HCT116 (cell line): Measurements from ENCODE around the gene LRRC74B. TPM values are rescaled to one million over a fixed set of nuclear protein-coding genes. Genes with fewer than 3 reads are reported as not detected.

Experiments used
- ATAC-seq: fragments of 200-7000 bp; cut with Tn5 transposase; 2 replicates; pipeline ENCODE4 v1.9.1; 2020; ENCODE audit warnings: mild to moderate bottlenecking, moderate library complexity
- BruUV-seq: library from RNA; stranded (reverse); fragments of 400-500 nt; replicated peaks from 2 replicates; lab custom pipeline; 2021; lab: Mats Ljungman, UMichigan
- CTCF ChIA-PET: fragments of 300-600 bp; sonication (Branson Sonifier 250); formaldehyde crosslinking; loops from one replicate; lab custom pipeline; 2021; ENCODE audit warnings: antibody characterized with exemption; lab: Charles Lee
- POLR2A ChIA-PET: fragments of 300-600, 350-600 bp; sonication (Branson Sonifier 250); formaldehyde crosslinking; loops from one replicate; lab custom pipeline; 2021; ENCODE audit warnings: antibody characterized with exemption; lab: Charles Lee
- RAD21 ChIA-PET, 2 experiments: fragments of 300-600 bp; sonication (Branson Sonifier 250); formaldehyde crosslinking; loops; one replicate each; lab custom pipeline; 2023; ENCODE audit warnings: low total read pairs in 2 of 2; ENCODE audit not compliant: uncharacterized antibody in 2 of 2, unreplicated experiment in 2 of 2, low non-redundant PET in 1 of 2; lab: Charles Lee
- DNase-seq: peaks from one replicate; pipeline ENCODE4 v3.0.0-alpha.2; 2010; ENCODE audit warnings: low read depth, low spot score
- H2AFZ ChIP-seq: fragments of 200-600 bp; shearing (Covaris generic), sonication (generic); 2 replicates; pipeline ENCODE4 v1.6.1; 2017; ENCODE audit warnings: low read depth, mixed run types, mixed read lengths, antibody characterized with exemption, low read length; ENCODE audit not compliant: poor library complexity, severe bottlenecking
- H3K27ac ChIP-seq: 2 replicates; pipeline ENCODE4 v1.5.1; 2012; ENCODE audit warnings: low read depth, low read length
- H3K27me3 ChIP-seq: fragments of 200-600 bp; sonication (generic); 2 replicates; pipeline ENCODE4 v1.6.1; 2016; ENCODE audit warnings: mixed run types, low read length, mixed read lengths; ENCODE audit not compliant: insufficient read depth
- H3K36me3 ChIP-seq, 2 experiments: fragments of 200-500 bp in 1 of 2; fragments of 200-600 bp in 1 of 2; sonication (Bioruptor generic) in 1 of 2; sonication (generic) in 1 of 2; 2 replicates each; pipeline versions ENCODE4 v1.5.1 to v1.6.1; 2014 to 2016; ENCODE audit warnings: low read length in 2 of 2, inconsistent platforms in 1 of 2, mixed read lengths in 1 of 2, mixed run types in 1 of 2; ENCODE audit not compliant: insufficient read depth in 2 of 2, control insufficient read depth in 1 of 2
- H3K4me1 ChIP-seq, 2 experiments: fragments of 200-600 bp in 1 of 2; sonication (generic) in 1 of 2; 2 replicates each; pipeline versions ENCODE4 v1.5.1 to v1.6.1; 2012 to 2017; ENCODE audit warnings: low read length in 2 of 2, inconsistent platforms in 1 of 2, mild to moderate bottlenecking in 1 of 2, mixed read lengths in 1 of 2, mixed run types in 1 of 2, moderate library complexity in 1 of 2; ENCODE audit not compliant: insufficient read depth in 2 of 2, control insufficient read depth in 1 of 2
- H3K4me2 ChIP-seq: fragments of 200-600 bp; sonication (generic); 2 replicates; pipeline ENCODE4 v1.6.1; 2017; ENCODE audit warnings: mixed run types, low read length, mixed read lengths
- H3K4me3 ChIP-seq, 2 experiments: fragments of 200-600 bp in 1 of 2; sonication (generic) in 1 of 2; replicated peaks in 1 of 2; 2 replicates each; pipeline ENCODE4 v1.5.1; 2011 to 2016; ENCODE audit warnings: low read length in 2 of 2, control low read depth in 1 of 2, low read depth in 1 of 2, mild to moderate bottlenecking in 1 of 2, mixed read lengths in 1 of 2, mixed run types in 1 of 2
- H3K79me2 ChIP-seq: fragments of 200-600 bp; sonication (generic); 2 replicates; pipeline ENCODE4 v1.6.1; 2017; ENCODE audit warnings: mild to moderate bottlenecking, mixed run types, low read length, moderate library complexity, mixed read lengths; ENCODE audit not compliant: insufficient read depth
- H3K9ac ChIP-seq: fragments of 200-600 bp; sonication (generic); 2 replicates; pipeline ENCODE4 v1.6.1; 2016; ENCODE audit warnings: low read length, mixed read lengths
- H3K9me2 ChIP-seq: fragments of 200-600 bp; sonication (generic), shearing (Covaris generic); 2 replicates; pipeline ENCODE4 v1.6.1; 2017; ENCODE audit warnings: mixed run types, mild to moderate bottlenecking, moderate library complexity; ENCODE audit not compliant: insufficient read depth
- H3K9me3 ChIP-seq, 2 experiments: fragments of 200-500 bp in 1 of 2; fragments of 200-600 bp in 1 of 2; sonication (Bioruptor generic) in 1 of 2; sonication (generic) in 1 of 2; 2 replicates each; pipeline ENCODE4 v1.6.1; 2014 to 2017; ENCODE audit warnings: low read length in 2 of 2, mixed read lengths in 2 of 2, inconsistent platforms in 1 of 2, low read depth in 1 of 2, mild to moderate bottlenecking in 1 of 2, mixed run types in 1 of 2, moderate library complexity in 1 of 2; ENCODE audit not compliant: control insufficient read depth in 1 of 2, insufficient read depth in 1 of 2
- H4K20me1 ChIP-seq: fragments of 200-600 bp; sonication (generic), shearing (Covaris generic); 2 replicates; pipeline ENCODE4 v1.6.1; 2017; ENCODE audit warnings: mixed run types, mild to moderate bottlenecking, moderate library complexity; ENCODE audit not compliant: insufficient read depth
- ATF3 ChIP-seq: IDR thresholded peaks from 2 replicates; pipeline ENCODE4 v1.6.1; 2012
- CBX3 ChIP-seq: IDR thresholded peaks from 2 replicates; pipeline ENCODE4 v1.6.1; 2012; ENCODE audit warnings: low read depth
- CEBPB ChIP-seq: IDR thresholded peaks from 2 replicates; pipeline ENCODE4 v1.6.1; 2012; ENCODE audit warnings: low read depth
- CTCF ChIP-seq, 3 experiments: fragments of 200-600 bp in 1 of 3; sonication (generic) in 1 of 3; IDR thresholded peaks in 2 of 3; conservative IDR thresholded peaks in 1 of 3; 2 replicates each; pipeline ENCODE4 v1.5.1; 2012 to 2017; ENCODE audit warnings: low read depth in 2 of 3, low read length in 2 of 3, antibody characterized with exemption in 1 of 3, borderline replicate concordance in 1 of 3, control low read depth in 1 of 3, mild to moderate bottlenecking in 1 of 3, mixed read lengths in 1 of 3, mixed run types in 1 of 3, moderate library complexity in 1 of 3; ENCODE audit not compliant: insufficient read depth in 1 of 3
- ELF1 ChIP-seq: IDR thresholded peaks from 2 replicates; pipeline ENCODE4 v1.6.1; 2012; ENCODE audit warnings: low read depth, borderline replicate concordance
- EZH2 ChIP-seq: fragments of 200-600 bp; sonication (generic); IDR thresholded peaks from 2 replicates; pipeline ENCODE4 v1.6.1; 2017; ENCODE audit warnings: antibody characterized with exemption, mixed run types
- FOSL1 ChIP-seq: IDR thresholded peaks from 2 replicates; pipeline ENCODE4 v1.6.1; 2012; ENCODE audit warnings: low read depth
- JUND ChIP-seq: IDR thresholded peaks from 2 replicates; pipeline ENCODE4 v1.6.1; 2012
- MAX ChIP-seq: IDR thresholded peaks from 2 replicates; pipeline ENCODE4 v1.6.1; 2012
- POLR2A ChIP-seq: IDR thresholded peaks from 2 replicates; pipeline ENCODE4 v1.7.0; 2011; ENCODE audit warnings: borderline replicate concordance; ENCODE audit not compliant: insufficient read depth, insufficient read length; ENCODE audit errors: extremely low read depth
- POLR2AphosphoS5 ChIP-seq: IDR thresholded peaks from 2 replicates; pipeline ENCODE4 v1.6.1; 2011; ENCODE audit warnings: mild to moderate bottlenecking, low read depth, low read length, moderate library complexity
- RAD21 ChIP-seq: IDR thresholded peaks from 2 replicates; pipeline ENCODE4 v1.6.1; 2012; ENCODE audit warnings: low read depth, mild to moderate bottlenecking
- REST ChIP-seq: IDR thresholded peaks from 2 replicates; pipeline ENCODE4 v1.6.1; 2012; ENCODE audit warnings: low read depth
- SIN3A ChIP-seq: IDR thresholded peaks from 2 replicates; pipeline ENCODE4 v1.6.1; 2012; ENCODE audit warnings: low read depth
- TCF7L2 ChIP-seq: IDR thresholded peaks from 2 replicates; pipeline ENCODE4 v1.7.0; 2011; ENCODE audit warnings: borderline replicate concordance, inconsistent platforms; ENCODE audit not compliant: insufficient read depth, insufficient read length; ENCODE audit errors: extremely low read depth
- YY1 ChIP-seq: IDR thresholded peaks from 2 replicates; pipeline ENCODE4 v1.6.1; 2011; ENCODE audit warnings: low read length, low read depth, moderate library complexity, mild to moderate bottlenecking; ENCODE audit not compliant: insufficient replicate concordance; ENCODE audit errors: extremely low read depth
- ZBTB33 ChIP-seq: IDR thresholded peaks from 2 replicates; pipeline ENCODE4 v1.6.1; 2011; ENCODE audit warnings: mild to moderate bottlenecking, low read length, moderate library complexity; ENCODE audit not compliant: insufficient replicate concordance; ENCODE audit errors: extremely low read depth
- ZFX ChIP-seq: fragments of 450-650 bp; IDR thresholded peaks from 2 replicates; pipeline ENCODE4 v1.6.1; 2017
- intact Hi-C: fragments of 100-400 bp; cut with micrococcal nuclease; formaldehyde crosslinking; loops from 2 replicates; pipeline ENCODE4 v1.10.0; 2022
- total RNA-seq: library from RNA; stranded (reverse); gene quantifications from one replicate; pipeline ENCODE4 v1.2.1, GENCODE V29; 2021; ENCODE audit not compliant: unreplicated experiment

LRRC74B gene
- total RNA-seq, 1 experiment from 2014 or later = not detected

- H3K27me3 ChIP-seq = peaks cover 4% of the 10 kb centered on the region; the same call in 1 of the 2 replicates
- RAD21 ChIA-PET = no interaction called here
- H3K9me3 ChIP-seq = no peaks in the 10 kb centered on the region
- no peaks in the 10 kb centered on the region for H4K20me1 ChIP-seq
- POLR2A ChIA-PET = no interaction called here
- intact Hi-C loops = no loop called here
- no peaks in the 10 kb centered on the region for H3K4me1 ChIP-seq
- H3K9me2 ChIP-seq = no peaks in the 10 kb centered on the region
- CTCF ChIA-PET = no interaction called here
- no peak overlapping the region for H3K27ac ChIP-seq
- no peak for ATAC-seq
- no peaks in the 10 kb centered on the region for H3K79me2 ChIP-seq
- TF ChIP-seq SIN3A (no peak), ZFX (no peak), CTCF (IDR thresholded peaks at IDR 0.05 in 2 of 3, conservative IDR thresholded peaks at IDR 0.05 in 1 of 3; ENCODE audit: borderline replicate concordance in 1 of 3, insufficient read depth in 1 of 3, low read depth in 2 of 3, low read length in 2 of 3) (no peak), POLR2AphosphoS5 (no peak), EZH2 (no peak), ZBTB33 (no peak), MAX (no peak), ATF3 (no peak), JUND (no peak), REST (no peak), YY1 (no peak), FOSL1 (no peak), POLR2A (no peak), CEBPB (no peak), RAD21 (no peak), ELF1 (no peak), TCF7L2 (no peak), CBX3 (no peak)
- no peak overlapping the region for H3K4me2 ChIP-seq
- no peak for DNase-seq
- H2AFZ ChIP-seq = no peak overlapping the region
- H3K9ac ChIP-seq = no peak overlapping the region
- no peaks in the 10 kb centered on the region for H3K36me3 ChIP-seq
- no TSS peak for BruUV-seq
- no peak overlapping the region for H3K4me3 ChIP-seq
Observed at GRCh38 chr22:21055564-21055834, 9.8 kb downstream of the LRRC74B start.
